H9 (cell line): Measurements from ENCODE around the gene TLR3. TPM values are rescaled to one million over a fixed set of nuclear protein-coding genes. Genes with fewer than 3 reads are reported as not detected.

ENCODE experiments used
- DNase-seq: peaks from one replicate; pipeline ENCODE4 v3.0.0-alpha.2; 2017
- H2AFZ ChIP-seq: one replicate; pipeline ENCODE4 v1.6.1; 2013; ENCODE audit warnings: mild to moderate bottlenecking, low read length, control low read depth, moderate library complexity
- H2AK5ac ChIP-seq: 2 replicates; pipeline ENCODE4 v1.6.1; 2013; ENCODE audit warnings: low read length, control low read depth, mixed read lengths; ENCODE audit not compliant: insufficient read length
- H2BK120ac ChIP-seq: one replicate; pipeline ENCODE4 v1.6.1; 2013; ENCODE audit warnings: low read depth, mild to moderate bottlenecking, low read length, control low read depth, inconsistent platforms; ENCODE audit not compliant: poor library complexity, severe bottlenecking
- H2BK12ac ChIP-seq: 2 replicates; pipeline ENCODE4 v1.6.1; 2013; ENCODE audit warnings: low read length, control low read depth, mixed read lengths, low read depth; ENCODE audit not compliant: insufficient read length
- H2BK15ac ChIP-seq: 2 replicates; pipeline ENCODE4 v1.6.1; 2013; ENCODE audit warnings: low read depth, low read length, control low read depth
- H2BK20ac ChIP-seq: one replicate; pipeline ENCODE4 v1.6.1; 2013; ENCODE audit warnings: low read depth, mild to moderate bottlenecking, low read length, control low read depth, inconsistent platforms; ENCODE audit not compliant: poor library complexity, severe bottlenecking
- H2BK5ac ChIP-seq: 2 replicates; pipeline ENCODE4 v1.6.1; 2013; ENCODE audit warnings: low read length, control low read depth, mixed read lengths; ENCODE audit not compliant: insufficient read length
- H3K14ac ChIP-seq: 2 replicates; pipeline ENCODE4 v1.6.1; 2013; ENCODE audit warnings: low read length, control low read depth; ENCODE audit not compliant: insufficient read depth
- H3K18ac ChIP-seq: 2 replicates; pipeline ENCODE4 v1.6.1; 2013; ENCODE audit warnings: low read depth, mild to moderate bottlenecking, mixed read lengths, low read length, control low read depth; ENCODE audit not compliant: insufficient read length
- H3K23ac ChIP-seq: 2 replicates; pipeline ENCODE4 v1.6.1; 2013; ENCODE audit warnings: low read length, control low read depth, mixed read lengths, low read depth; ENCODE audit not compliant: insufficient read length
- H3K23me2 ChIP-seq: 2 replicates; pipeline ENCODE4 v1.6.1; 2013; ENCODE audit warnings: low read depth, mild to moderate bottlenecking, mixed read lengths, low read length, control low read depth; ENCODE audit not compliant: insufficient read length, poor library complexity, severe bottlenecking
- H3K27ac ChIP-seq: 2 replicates; pipeline ENCODE4 v1.5.1; 2013; ENCODE audit warnings: low read length, control low read depth, mixed read lengths, low read depth; ENCODE audit not compliant: insufficient read length
- H3K27me3 ChIP-seq: 2 replicates; pipeline ENCODE4 v1.6.1; 2013; ENCODE audit warnings: low read length, control low read depth, inconsistent platforms; ENCODE audit not compliant: insufficient read depth
- H3K4ac ChIP-seq: 2 replicates; pipeline ENCODE4 v1.6.1; 2013; ENCODE audit warnings: low read depth, mild to moderate bottlenecking, control low read depth, inconsistent platforms, low read length, moderate library complexity
- H3K4me1 ChIP-seq: 2 replicates; pipeline ENCODE4 v1.6.1; 2013; ENCODE audit warnings: low read length, control low read depth, inconsistent platforms; ENCODE audit not compliant: insufficient read depth
- H3K4me2 ChIP-seq: 2 replicates; pipeline ENCODE4 v1.6.1; 2013; ENCODE audit warnings: low read length, control low read depth, mixed read lengths; ENCODE audit not compliant: insufficient read length, insufficient read depth
- H3K56ac ChIP-seq: 2 replicates; pipeline ENCODE4 v1.6.1; 2013; ENCODE audit warnings: low read depth, mild to moderate bottlenecking, mixed read lengths, low read length, control low read depth; ENCODE audit not compliant: insufficient read length
- H3K79me1 ChIP-seq: 2 replicates; pipeline ENCODE4 v1.6.1; 2013; ENCODE audit warnings: low read depth, mild to moderate bottlenecking, moderate library complexity, low read length, control low read depth, inconsistent platforms; ENCODE audit not compliant: insufficient read depth, poor library complexity, severe bottlenecking
- H3K79me2 ChIP-seq: 2 replicates; pipeline ENCODE4 v1.6.1; 2013; ENCODE audit warnings: low read length, control low read depth, inconsistent platforms; ENCODE audit not compliant: insufficient read depth
- H3K9ac ChIP-seq: 2 replicates; pipeline ENCODE4 v1.6.1; 2013; ENCODE audit warnings: low read length, control low read depth, mixed read lengths; ENCODE audit not compliant: insufficient read length; ENCODE audit errors: extremely low read depth
- H3K9me3 ChIP-seq: one replicate; pipeline ENCODE4 v1.6.1; 2013; ENCODE audit warnings: low read depth, low read length, inconsistent platforms; ENCODE audit not compliant: control insufficient read depth
- H3T11ph ChIP-seq: one replicate; pipeline ENCODE4 v1.6.1; 2013; ENCODE audit warnings: mild to moderate bottlenecking, low read length, control low read depth, inconsistent platforms
- H4K20me1 ChIP-seq: one replicate; pipeline ENCODE4 v1.6.1; 2013; ENCODE audit not compliant: control insufficient read depth, insufficient read length, insufficient read depth
- H4K5ac ChIP-seq: 2 replicates; pipeline ENCODE4 v1.6.1; 2013; ENCODE audit warnings: low read depth, mild to moderate bottlenecking, mixed read lengths, low read length, control low read depth; ENCODE audit not compliant: insufficient read length
- H4K8ac ChIP-seq: replicated peaks from 2 replicates; pipeline ENCODE4 v1.6.1; 2013; ENCODE audit warnings: low read length, control low read depth, mixed read lengths, low read depth; ENCODE audit not compliant: insufficient read length
- H4K91ac ChIP-seq: 2 replicates; pipeline ENCODE4 v1.6.1; 2013; ENCODE audit warnings: low read depth, mild to moderate bottlenecking, moderate library complexity, mixed read lengths, low read length, control low read depth; ENCODE audit not compliant: insufficient read length
- H3K27ac Mint-ChIP-seq, 3 experiments: 2 replicates in 2 of 3; 3 replicates in 1 of 3; pipeline ENCODE4 v1.8.0; 2020 to 2021; ENCODE audit warnings: mixed read lengths in 3 of 3, mild to moderate bottlenecking in 1 of 3, moderate library complexity in 1 of 3
- H3K27me3 Mint-ChIP-seq: 2 replicates; pipeline ENCODE4 v1.8.0; 2021; ENCODE audit warnings: low read depth, mild to moderate bottlenecking, moderate library complexity, mixed read lengths
- H3K36me3 Mint-ChIP-seq, 3 experiments: 2 replicates in 2 of 3; 3 replicates in 1 of 3; pipeline ENCODE4 v1.8.0; 2020 to 2021; ENCODE audit warnings: low read depth in 3 of 3, mixed read lengths in 3 of 3; ENCODE audit not compliant: insufficient read depth in 1 of 3
- H3K4me1 Mint-ChIP-seq, 2 experiments: 2 replicates each; pipeline ENCODE4 v1.8.0; 2020; ENCODE audit warnings: mixed read lengths in 2 of 2
- H3K4me3 Mint-ChIP-seq, 2 experiments: 2 replicates in 1 of 2; 3 replicates in 1 of 2; pipeline ENCODE4 v1.8.0; 2020 to 2021; ENCODE audit warnings: mild to moderate bottlenecking in 2 of 2, mixed read lengths in 2 of 2, moderate library complexity in 1 of 2
- H3K9me3 Mint-ChIP-seq, 2 experiments: 2 replicates in 1 of 2; 3 replicates in 1 of 2; pipeline ENCODE4 v1.8.0; 2020; ENCODE audit warnings: mild to moderate bottlenecking in 2 of 2, mixed read lengths in 2 of 2, moderate library complexity in 1 of 2
- CTCF ChIP-seq: fragments of 200-600 bp; sonication (generic); conservative IDR thresholded peaks from 3 replicates; pipeline ENCODE4 v1.8.0; 2021; ENCODE audit warnings: antibody characterized with exemption, mild to moderate bottlenecking
- WGBS: extraction: QIAGEN DNeasy Blood & Tissue Kit; methylation state at CpG from one replicate; pipeline ENCODE4 v1.1.7; 2013; ENCODE audit warnings: missing lambda C conversion rate, low lambda C conversion rate, mixed read lengths; ENCODE audit not compliant: insufficient read length; ENCODE audit errors: extremely low coverage; 5-methylcytosine and 5-hydroxymethylcytosine counted together
- total RNA-seq: library from RNA; stranded (reverse); gene quantifications from 2 replicates; pipeline ENCODE4 v1.2.1, GENCODE V29; 2021

The TLR3 gene
- total RNA-seq, 1 experiment from 2014 or later: 0.92 TPM

DNA sequence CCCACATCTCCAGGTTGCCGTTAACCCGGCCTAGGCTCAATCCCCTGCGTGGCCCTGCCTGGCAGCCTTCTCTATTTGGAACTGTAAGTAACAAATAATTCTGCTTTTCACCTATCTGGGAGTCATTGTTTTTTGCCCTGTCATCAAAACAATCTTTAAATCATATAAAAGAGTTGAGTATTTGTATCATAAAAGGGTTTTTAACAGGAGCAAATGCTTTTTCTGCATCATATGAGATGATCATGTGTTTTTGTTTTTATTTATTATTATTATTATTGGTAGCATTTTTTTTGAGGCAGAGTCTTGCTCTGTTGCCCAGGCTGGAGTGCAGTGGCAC is 10.0 kb upstream of the TLR3 start:
- Histone ChIP-seq H3K9ac (no peak overlapping the region), H3K14ac (no peak overlapping the region), H3K4ac (no peak overlapping the region), H3K56ac (no peak overlapping the region), H2AK5ac (no peak overlapping the region), H3K18ac (no peak overlapping the region), H4K8ac (no peak overlapping the region), H3K79me1 (no peaks in the 10 kb centered on the region), H2AFZ (no peak overlapping the region), H4K91ac (no peak overlapping the region), H3K9me3 (no peaks in the 10 kb centered on the region), H3K27ac (no peak overlapping the region), H2BK20ac (no peak overlapping the region), H4K20me1 (no peaks in the 10 kb centered on the region), H3K4me1 (no peaks in the 10 kb centered on the region), H2BK120ac (no peak overlapping the region), H2BK15ac (no peak overlapping the region), H2BK12ac (no peak overlapping the region), H3K23me2 (no peaks in the 10 kb centered on the region), H3T11ph (no peak overlapping the region), H2BK5ac (no peak overlapping the region), H4K5ac (no peak overlapping the region), H3K4me2 (no peak overlapping the region), H3K23ac (no peak overlapping the region), H3K79me2 (no peaks in the 10 kb centered on the region), H3K27me3 (no peaks in the 10 kb centered on the region)
- Mint-ChIP-seq H3K4me3 (no peak overlapping the region; a peak in 1 of 5 replicates), H3K27me3 (no peaks in the 10 kb centered on the region), H3K36me3 (peaks cover 6 to 27% (median 6%) of the 10 kb centered on the region in 3 experiments; a peak in 6 of 7 replicates), H3K9me3 (peaks cover 13 to 15% of the 10 kb centered on the region in 2 experiments), H3K4me1 (peaks cover 3% of the 10 kb centered on the region in 2 experiments; a peak in 1 of 4 replicates), H3K27ac (no peak overlapping the region)
- no CpG with 5 or more reads among the region's 3 CpGs for WGBS
- no peak for TF ChIP-seq CTCF
- no peak for DNase-seq
